Smooth muscle cell (in vitro differentiated cells): ENCODE measurements around the gene DPH2. TPM values are rescaled to one million over a fixed set of nuclear protein-coding genes. Genes with fewer than 3 reads are reported as not detected.
A peak's percentile ranks its signal among the peaks of the same experiment; 100 is the strongest.

Experiments
- DNase-seq: peaks from one replicate; lab custom pipeline; 2025; ENCODE audit not compliant: unreplicated experiment; lab: John Stamatoyannopoulos, UW
- H2AFZ ChIP-seq: fragments of 200-600 bp; sonication (generic); 2 replicates; pipeline ENCODE4 v1.6.0; 2016; ENCODE audit warnings: antibody characterized with exemption, low read depth, mild to moderate bottlenecking
- H3F3A ChIP-seq: fragments of 200-600 bp; sonication (generic); 2 replicates; pipeline ENCODE4 v1.6.0; 2017; ENCODE audit warnings: antibody characterized with exemption, low read depth
- H3K27ac ChIP-seq: fragments of 200-600 bp; sonication (generic); 2 replicates; pipeline ENCODE4 v1.5.1; 2016; ENCODE audit warnings: low read depth, mild to moderate bottlenecking
- H3K27me3 ChIP-seq: fragments of 200-600 bp; sonication (generic); 2 replicates; pipeline ENCODE4 v1.6.1; 2016; ENCODE audit warnings: low read depth, mild to moderate bottlenecking
- H3K36me3 ChIP-seq: fragments of 200-600 bp; sonication (generic); 2 replicates; pipeline ENCODE4 v1.5.1; 2016; ENCODE audit warnings: low read depth
- H3K4me1 ChIP-seq: fragments of 200-600 bp; sonication (generic); 2 replicates; pipeline ENCODE4 v1.5.1; 2016; ENCODE audit warnings: low read depth
- H3K4me2 ChIP-seq: fragments of 200-600 bp; sonication (generic); 2 replicates; pipeline ENCODE4 v1.6.0; 2016; ENCODE audit warnings: mild to moderate bottlenecking
- H3K4me3 ChIP-seq: fragments of 200-600 bp; sonication (generic); 2 replicates; pipeline ENCODE4 v1.5.1; 2016; ENCODE audit warnings: mild to moderate bottlenecking
- H3K79me2 ChIP-seq: fragments of 200-600 bp; sonication (generic); 2 replicates; pipeline ENCODE4 v1.6.0; 2016; ENCODE audit warnings: low read depth, mild to moderate bottlenecking
- H3K9ac ChIP-seq: fragments of 200-600 bp; sonication (generic); 2 replicates; pipeline ENCODE4 v1.6.0; 2016; ENCODE audit warnings: low read depth
- H3K9me3 ChIP-seq: fragments of 200-600 bp; sonication (generic); replicated peaks from 2 replicates; pipeline ENCODE4 v1.5.1; 2016; ENCODE audit warnings: low read depth
- H4K20me1 ChIP-seq: fragments of 200-600 bp; sonication (generic); 2 replicates; pipeline ENCODE4 v1.6.0; 2016; ENCODE audit warnings: low read depth
- CTCF ChIP-seq: fragments of 200-600 bp; sonication (generic); IDR thresholded peaks from 2 replicates; pipeline ENCODE4 v1.5.1; 2017; ENCODE audit warnings: borderline replicate concordance, mild to moderate bottlenecking, antibody characterized with exemption; ENCODE audit not compliant: insufficient read depth, poor library complexity, severe bottlenecking
- WGBS: methylation state at CpG from one replicate; pipeline ENCODE4 v1.1.7; 2016; ENCODE audit warnings: low lambda C conversion rate; 5-methylcytosine and 5-hydroxymethylcytosine counted together
- polyA plus RNA-seq: library from polyadenylated mRNA; unstranded; fragments of >200 nt; fragmentation: Nextera tagmentation; extraction: Ambion mirVana; gene quantifications from 2 replicates; pipeline ENCODE4 v1.2.1, GENCODE V29; 2016
- total RNA-seq: library from RNA; depleted of rRNA; stranded (reverse); fragments of >200 nt; gene quantifications from 2 replicates; pipeline ENCODE4 v1.2.3, GENCODE V29; 2014

The DPH2 gene, protein sequence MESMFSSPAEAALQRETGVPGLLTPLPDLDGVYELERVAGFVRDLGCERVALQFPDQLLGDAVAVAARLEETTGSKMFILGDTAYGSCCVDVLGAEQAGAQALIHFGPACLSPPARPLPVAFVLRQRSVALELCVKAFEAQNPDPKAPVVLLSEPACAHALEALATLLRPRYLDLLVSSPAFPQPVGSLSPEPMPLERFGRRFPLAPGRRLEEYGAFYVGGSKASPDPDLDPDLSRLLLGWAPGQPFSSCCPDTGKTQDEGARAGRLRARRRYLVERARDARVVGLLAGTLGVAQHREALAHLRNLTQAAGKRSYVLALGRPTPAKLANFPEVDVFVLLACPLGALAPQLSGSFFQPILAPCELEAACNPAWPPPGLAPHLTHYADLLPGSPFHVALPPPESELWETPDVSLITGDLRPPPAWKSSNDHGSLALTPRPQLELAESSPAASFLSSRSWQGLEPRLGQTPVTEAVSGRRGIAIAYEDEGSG
- 9.8 and 23.5 TPM in 2 replicates for total RNA-seq
- polyA plus RNA-seq: 20.3 and 26.5 TPM in 2 replicates

GRCh38 chr1:43969746-43970466 lies at the start of gene DPH2:
TSS of gene DPH2 (plus strand) at chr1:43970010. CDS start at chr1:43970176, 166 bp downstream.
- Histone ChIP-seq H3K4me2 (peak within 1 kb of the TSS; percentile 95), H3K27ac (no peak within 1 kb of the TSS), H2AFZ (peak within 1 kb of the TSS; percentile 65), H3K36me3 (no peaks in the 10 kb centered on the region), H3K4me1 (peaks cover 13% of the 10 kb centered on the region), H4K20me1 (no peaks in the 10 kb centered on the region), H3K27me3 (no peaks in the 10 kb centered on the region), H3K4me3 (peak within 1 kb of the TSS; percentile 77), H3K9ac (peak within 1 kb of the TSS; percentile 70), H3K79me2 (peaks cover 10% of the 10 kb centered on the region), H3K9me3 (no peaks in the 10 kb centered on the region), H3F3A (peaks cover 7% of the 10 kb centered on the region)
- WGBS: under 1% methylated on average over 47 of the region's 47 CpGs
- DNase-seq: peak; percentile 76
- no peak for TF ChIP-seq CTCF

- Histone ChIP-seq H3F3A (no peaks in the 10 kb centered on the region), H3K4me2 (no peak overlapping the region), H3K79me2 (no peaks in the 10 kb centered on the region), H3K4me1 (no peaks in the 10 kb centered on the region), H3K27me3 (no peaks in the 10 kb centered on the region), H4K20me1 (no peaks in the 10 kb centered on the region), H2AFZ (no peak overlapping the region), H3K4me3 (no peak overlapping the region), H3K9ac (no peak overlapping the region), H3K9me3 (no peaks in the 10 kb centered on the region), H3K27ac (no peak overlapping the region), H3K36me3 (no peaks in the 10 kb centered on the region)
- 91% methylated on average over 5 of the region's 6 CpGs for WGBS
- no peak for DNase-seq
- no peak for TF ChIP-seq CTCF
Observed at GRCh38 chr1:43921022-43921421, 48.8 kb upstream of the DPH2 start.

DNA sequence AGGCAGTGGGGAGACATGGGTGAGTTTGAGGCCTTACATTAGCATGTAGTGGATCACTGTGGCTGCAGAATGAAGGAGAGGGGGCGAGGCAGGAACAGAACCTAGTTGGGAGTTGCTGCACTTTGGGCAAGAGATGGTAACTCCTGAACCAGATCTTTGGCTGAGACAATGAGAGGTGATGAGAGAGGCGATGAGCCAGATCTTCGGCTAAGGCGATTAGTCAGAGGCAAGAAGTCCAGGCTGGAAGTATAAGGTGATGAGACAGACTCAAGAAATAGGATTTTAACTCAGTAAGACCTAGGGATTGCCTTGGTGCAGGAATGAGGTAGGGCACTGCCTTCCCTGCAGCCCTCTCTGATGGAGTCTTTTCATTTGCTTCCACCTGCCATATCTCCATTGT lies 45.3 kb upstream of the DPH2 start:
- Histone ChIP-seq H2AFZ (no peak overlapping the region), H3K79me2 (no peaks in the 10 kb centered on the region), H3K27me3 (no peaks in the 10 kb centered on the region), H4K20me1 (no peaks in the 10 kb centered on the region), H3K4me3 (no peak overlapping the region), H3K27ac (no peak overlapping the region), H3K9ac (no peak overlapping the region), H3K36me3 (no peaks in the 10 kb centered on the region), H3F3A (no peaks in the 10 kb centered on the region), H3K4me2 (no peak overlapping the region), H3K4me1 (no peaks in the 10 kb centered on the region), H3K9me3 (no peaks in the 10 kb centered on the region)
- WGBS: 95% methylated on average over 4 of the region's 4 CpGs
- no peak for DNase-seq
- TF ChIP-seq CTCF: no peak
